K562 (cell line): ENCODE data around the gene SRSF5. TPM values are rescaled to one million over a fixed set of nuclear protein-coding genes. Genes with fewer than 3 reads are reported as not detected.

Source experiments
- CTCF ChIP-seq, 3 experiments: IDR thresholded peaks in 2 of 3; conservative IDR thresholded peaks in 1 of 3; 2 replicates each; pipeline ENCODE4 v1.5.1; 2011 to 2012; ENCODE audit warnings: low read length in 3 of 3, mild to moderate bottlenecking in 3 of 3, control low read depth in 2 of 3, improper control_type of control experiment in 1 of 3, inconsistent platforms in 1 of 3, low read depth in 1 of 3, mixed read lengths in 1 of 3, moderate library complexity in 1 of 3; ENCODE audit not compliant: insufficient read depth in 2 of 3
- RAD21 ChIP-seq, 2 experiments: fragments of 250-450 bp in 1 of 2; fragments of 450-650 bp in 1 of 2; sonication (Bioruptor Pico) in 1 of 2; formaldehyde crosslinking in 1 of 2; IDR thresholded peaks in 1 of 2; conservative IDR thresholded peaks in 1 of 2; 2 replicates each; pipeline versions ENCODE4 v1.4.0 to v1.8.0; 2020 to 2022; ENCODE audit warnings: mild to moderate bottlenecking in 2 of 2, moderate library complexity in 1 of 2
- REST ChIP-seq, 2 experiments: fragments of 450-650 bp; formaldehyde crosslinking in 1 of 2; IDR thresholded peaks; 2 replicates each; pipeline versions ENCODE4 v1.4.0 to v1.6.1; 2014 to 2020; ENCODE audit warnings: mild to moderate bottlenecking in 2 of 2, borderline replicate concordance in 1 of 2, low read depth in 1 of 2
- polyA plus RNA-seq, 8 experiments: library from polyadenylated mRNA; depleted of rRNA in 4 of 8; stranded (reverse) in 5 of 8; unstranded in 3 of 8; fragments of >200 nt; fragmentation: Nextera tagmentation in 2 of 8; fragmentation: Illumina TruSeq in 1 of 8; extraction: Ambion mirVana in 2 of 8; extraction: Trizol in 1 of 8; gene quantifications; 2 replicates each; pipeline versions ENCODE4 v1.2.1 to v1.2.3, GENCODE V29; 2011 to 2014; ENCODE audit warnings: inconsistent platforms in 1 of 8, missing spikeins in 1 of 8
- total RNA-seq, 7 experiments: library from RNA; depleted of rRNA in 6 of 7; stranded (reverse); fragments of >200 nt in 6 of 7; fragmentation: Illumina TruSeq in 2 of 7; extraction: Trizol in 2 of 7; gene quantifications; 2 replicates each; pipeline versions ENCODE4 v1.2.1 to v1.2.3, GENCODE V29; 2011 to 2021; ENCODE audit warnings: low replicate concordance in 1 of 7

Gene SRSF5
- total and polyA plus RNA-seq, 9 of the 15 experiments (the other 6 are each of a cell fraction or from before 2014, with no cell fraction given): 108 to 460 (median 212) TPM

- peak; percentile 69; the same call in 1 of the 2 replicates for TF ChIP-seq REST (IDR thresholded peaks at IDR 0.05; ENCODE audit: borderline replicate concordance)
- TF ChIP-seq REST (CRISPR knock-in tag; IDR thresholded peaks at IDR 0.05; ENCODE audit: low read depth): no peak
- TF ChIP-seq RAD21 (CRISPR knock-in tag; conservative IDR thresholded peaks at IDR 0.05 in 1 of 2, IDR thresholded peaks at IDR 0.05 in 1 of 2): peak; percentile 61 to 83
- peak; percentile 65 to 85 (median 77) for TF ChIP-seq CTCF (IDR thresholded peaks at IDR 0.05 in 2 of 3, conservative IDR thresholded peaks at IDR 0.05 in 1 of 3; ENCODE audit: insufficient read depth in 2 of 3, low read depth in 1 of 3, low read length in 3 of 3)
- TF ChIP-seq, all 486 proteins: peak for 8
Measured at GRCh38 chr14:69818758-69819191, 51.8 kb downstream of the SRSF5 start (continued).
